SK-N-SH (cell line): ENCODE measurements around the gene CDK6. TPM values are rescaled to one million over a fixed set of nuclear protein-coding genes. Genes with fewer than 3 reads are reported as not detected.
A peak's percentile ranks its signal among the peaks of the same experiment; 100 is the strongest.

Source experiments
- CTCF ChIA-PET: fragments of 300-600, 350-600 bp; formaldehyde crosslinking; extraction: SDS; loops from one replicate; lab custom pipeline; 2021; lab: Yijun Ruan, JAX
- POLR2A ChIA-PET: fragments of 350-600 bp; sonication (Branson Sonifier 250); formaldehyde crosslinking; extraction: SDS; loops from one replicate; lab custom pipeline; 2020; ENCODE audit warnings: antibody characterized with exemption, inconsistent platforms; lab: Yijun Ruan, JAX
- DNase-seq: peaks from one replicate; pipeline ENCODE4 v3.0.0; 2012
- H2AFZ ChIP-seq: fragments of 200-600 bp; sonication (generic); 2 replicates; pipeline ENCODE4 v1.8.1; 2016; ENCODE audit warnings: antibody characterized with exemption, mild to moderate bottlenecking, low read depth
- H3F3A ChIP-seq: fragments of 200-600 bp; sonication (generic); replicated peaks from 2 replicates; pipeline ENCODE3; 2016; ENCODE audit warnings: antibody characterized with exemption, mild to moderate bottlenecking; ENCODE audit not compliant: insufficient read depth
- H3K27ac ChIP-seq, 2 experiments: fragments of 200-500 bp in 1 of 2; fragments of 200-600 bp in 1 of 2; sonication (Bioruptor generic) in 1 of 2; sonication (generic), shearing (Covaris generic) in 1 of 2; 2 replicates each; pipeline versions ENCODE4 v1.5.1 to v1.6.1; 2014 to 2016; ENCODE audit warnings: low read depth in 2 of 2, inconsistent platforms in 1 of 2, low read length in 1 of 2, mild to moderate bottlenecking in 1 of 2, mixed read lengths in 1 of 2
- H3K27me3 ChIP-seq: fragments of 200-600 bp; sonication (generic), shearing (Covaris generic); 2 replicates; pipeline ENCODE4 v1.6.1; 2016; ENCODE audit warnings: mixed run types; ENCODE audit not compliant: insufficient read depth
- H3K36me3 ChIP-seq, 2 experiments: fragments of 200-500 bp in 1 of 2; fragments of 200-600 bp in 1 of 2; sonication (Bioruptor generic) in 1 of 2; sonication (generic) in 1 of 2; replicated peaks in 1 of 2; 2 replicates each; pipeline versions ENCODE3 to v1.5.1; 2014 to 2016; ENCODE audit warnings: low read length in 1 of 2, mild to moderate bottlenecking in 1 of 2; ENCODE audit not compliant: insufficient read depth in 2 of 2, control insufficient read depth in 1 of 2
- H3K4me1 ChIP-seq, 2 experiments: fragments of 200-500 bp in 1 of 2; fragments of 200-600 bp in 1 of 2; sonication (Bioruptor generic) in 1 of 2; sonication (generic), shearing (Covaris generic) in 1 of 2; 2 replicates each; pipeline versions ENCODE4 v1.5.1 to v1.6.1; 2014 to 2016; ENCODE audit warnings: low read depth in 1 of 2, low read length in 1 of 2, mixed run types in 1 of 2; ENCODE audit not compliant: insufficient read depth in 2 of 2, control insufficient read depth in 1 of 2
- H3K4me2 ChIP-seq: fragments of 200-600 bp; sonication (generic), shearing (Covaris generic); 2 replicates; pipeline ENCODE4 v1.6.1; 2017; ENCODE audit warnings: mixed run types
- H3K4me3 ChIP-seq, 2 experiments: fragments of 200-500 bp in 1 of 2; fragments of 200-600 bp in 1 of 2; sonication (Bioruptor generic) in 1 of 2; sonication (generic), shearing (Covaris generic) in 1 of 2; 2 replicates each; pipeline versions ENCODE4 v1.5.1 to v1.8.1; 2014 to 2016; ENCODE audit warnings: low read depth in 2 of 2, inconsistent platforms in 1 of 2, low read length in 1 of 2, mild to moderate bottlenecking in 1 of 2, mixed read lengths in 1 of 2, moderate library complexity in 1 of 2
- H3K79me2 ChIP-seq: fragments of 200-600 bp; sonication (generic); 2 replicates; pipeline ENCODE4 v1.8.1; 2017; ENCODE audit warnings: mild to moderate bottlenecking; ENCODE audit not compliant: insufficient read depth
- H3K9ac ChIP-seq: fragments of 200-600 bp; sonication (generic); 2 replicates; pipeline ENCODE4 v1.6.1; 2017; ENCODE audit warnings: mixed run types
- H3K9me2 ChIP-seq: fragments of 200-600 bp; sonication (generic); 2 replicates; pipeline ENCODE4 v1.6.1; 2017; ENCODE audit warnings: mixed run types
- H3K9me3 ChIP-seq: fragments of 200-600 bp; sonication (generic); 2 replicates; pipeline ENCODE4 v1.6.1; 2017; ENCODE audit warnings: mixed run types, mild to moderate bottlenecking, moderate library complexity
- H4K20me1 ChIP-seq: fragments of 200-600 bp; sonication (generic); 2 replicates; pipeline ENCODE4 v1.6.1; 2017; ENCODE audit warnings: mild to moderate bottlenecking, mixed run types; ENCODE audit not compliant: insufficient read depth
- CHD2 ChIP-seq: fragments of 150-350 bp; IDR thresholded peaks from 2 replicates; pipeline ENCODE4 v1.6.1; 2018; ENCODE audit warnings: low read length; ENCODE audit not compliant: partially characterized antibody
- CTCF ChIP-seq: fragments of 200-600 bp; sonication (generic); IDR thresholded peaks from 2 replicates; pipeline ENCODE4 v1.6.1; 2017; ENCODE audit warnings: antibody characterized with exemption, mild to moderate bottlenecking, moderate library complexity
- FOSL2 ChIP-seq: IDR thresholded peaks from 2 replicates; pipeline ENCODE4 v1.4.0; 2012; ENCODE audit warnings: low read depth, mild to moderate bottlenecking, moderate library complexity, borderline replicate concordance
- FOXJ3 ChIP-seq: sonication (generic); formaldehyde crosslinking; IDR thresholded peaks from 2 replicates; pipeline ENCODE4 v1.5.1; 2020; ENCODE audit warnings: mild to moderate bottlenecking, missing genetic modification reagents
- GABPA ChIP-seq: IDR thresholded peaks from 2 replicates; pipeline ENCODE4 v1.4.0; 2012; ENCODE audit warnings: low read depth, mild to moderate bottlenecking
- GATA2 ChIP-seq: sonication (generic); formaldehyde crosslinking; IDR thresholded peaks from 2 replicates; pipeline ENCODE4 v1.5.0; 2020; ENCODE audit warnings: mild to moderate bottlenecking, missing genetic modification reagents
- JUND ChIP-seq: IDR thresholded peaks from 2 replicates; pipeline ENCODE4 v1.4.0; 2012
- NRF1 ChIP-seq: IDR thresholded peaks from 2 replicates; pipeline ENCODE4 v1.6.1; 2012; ENCODE audit warnings: low read depth, mild to moderate bottlenecking, low read length
- SIN3A ChIP-seq: IDR thresholded peaks from 2 replicates; pipeline ENCODE4 v1.6.1; 2012; ENCODE audit warnings: low read depth, mild to moderate bottlenecking, low read length, moderate library complexity, borderline replicate concordance
- TCF12 ChIP-seq: IDR thresholded peaks from 2 replicates; pipeline ENCODE4 v1.4.0; 2012
- TEAD4 ChIP-seq: IDR thresholded peaks from 2 replicates; pipeline ENCODE4 v1.4.0; 2012; ENCODE audit warnings: mild to moderate bottlenecking, borderline replicate concordance; ENCODE audit not compliant: insufficient read depth
- WGBS: methylation state at CpG from one replicate; pipeline ENCODE4 v1.1.6; 2017; ENCODE audit warnings: low lambda C conversion rate; 5-methylcytosine and 5-hydroxymethylcytosine counted together
- polyA plus RNA-seq, 3 experiments: library from polyadenylated mRNA; depleted of rRNA; stranded (reverse); fragments of >200 nt; gene quantifications; 2 replicates each; pipeline ENCODE4 v1.2.3, GENCODE V29; 2012
- TF ChIP-seq, protein P1 (sequence below): IDR thresholded peaks from 2 replicates; pipeline ENCODE4 v1.6.1; 2012; ENCODE audit warnings: mild to moderate bottlenecking, low read depth, low read length, moderate library complexity
- TF ChIP-seq, protein P2 (sequence below): IDR thresholded peaks from 2 replicates; pipeline ENCODE4 v1.4.0; 2012; ENCODE audit warnings: low read depth, borderline replicate concordance
- TF ChIP-seq, protein P3 (sequence below): IDR thresholded peaks from 2 replicates; pipeline ENCODE4 v1.4.0; 2012; ENCODE audit warnings: low read depth

The CDK6 gene
- polyA plus RNA-seq, 1 of the 3 experiments (the other 2 are of a cell fraction), result 30.3 TPM

- no peak for TF ChIP-seq CTCF
- TF ChIP-seq, protein P1, sequence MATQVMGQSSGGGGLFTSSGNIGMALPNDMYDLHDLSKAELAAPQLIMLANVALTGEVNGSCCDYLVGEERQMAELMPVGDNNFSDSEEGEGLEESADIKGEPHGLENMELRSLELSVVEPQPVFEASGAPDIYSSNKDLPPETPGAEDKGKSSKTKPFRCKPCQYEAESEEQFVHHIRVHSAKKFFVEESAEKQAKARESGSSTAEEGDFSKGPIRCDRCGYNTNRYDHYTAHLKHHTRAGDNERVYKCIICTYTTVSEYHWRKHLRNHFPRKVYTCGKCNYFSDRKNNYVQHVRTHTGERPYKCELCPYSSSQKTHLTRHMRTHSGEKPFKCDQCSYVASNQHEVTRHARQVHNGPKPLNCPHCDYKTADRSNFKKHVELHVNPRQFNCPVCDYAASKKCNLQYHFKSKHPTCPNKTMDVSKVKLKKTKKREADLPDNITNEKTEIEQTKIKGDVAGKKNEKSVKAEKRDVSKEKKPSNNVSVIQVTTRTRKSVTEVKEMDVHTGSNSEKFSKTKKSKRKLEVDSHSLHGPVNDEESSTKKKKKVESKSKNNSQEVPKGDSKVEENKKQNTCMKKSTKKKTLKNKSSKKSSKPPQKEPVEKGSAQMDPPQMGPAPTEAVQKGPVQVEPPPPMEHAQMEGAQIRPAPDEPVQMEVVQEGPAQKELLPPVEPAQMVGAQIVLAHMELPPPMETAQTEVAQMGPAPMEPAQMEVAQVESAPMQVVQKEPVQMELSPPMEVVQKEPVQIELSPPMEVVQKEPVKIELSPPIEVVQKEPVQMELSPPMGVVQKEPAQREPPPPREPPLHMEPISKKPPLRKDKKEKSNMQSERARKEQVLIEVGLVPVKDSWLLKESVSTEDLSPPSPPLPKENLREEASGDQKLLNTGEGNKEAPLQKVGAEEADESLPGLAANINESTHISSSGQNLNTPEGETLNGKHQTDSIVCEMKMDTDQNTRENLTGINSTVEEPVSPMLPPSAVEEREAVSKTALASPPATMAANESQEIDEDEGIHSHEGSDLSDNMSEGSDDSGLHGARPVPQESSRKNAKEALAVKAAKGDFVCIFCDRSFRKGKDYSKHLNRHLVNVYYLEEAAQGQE, result no peak
These were observed 139.4 kb downstream of the CDK6 start (continued) for GRCh38 chr7:92697012-92697411.

DNA sequence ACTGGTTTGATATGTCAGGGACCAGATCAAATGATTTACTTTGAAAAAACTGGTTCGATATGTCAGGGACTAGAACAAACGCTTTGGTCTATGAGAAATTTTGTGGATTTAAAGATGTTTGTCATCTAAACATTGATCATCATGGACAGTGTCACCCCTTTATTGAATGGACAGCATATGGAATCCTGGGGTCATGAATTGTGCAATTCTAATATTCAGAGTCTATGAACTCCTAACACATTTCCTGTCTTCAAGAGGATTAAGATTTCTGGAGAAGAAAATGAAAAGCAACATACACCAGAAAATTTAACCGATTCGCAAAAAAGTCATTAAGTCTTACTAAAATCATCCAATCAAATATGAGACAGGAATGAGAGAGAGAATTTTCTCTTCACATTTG is 139.8 kb downstream of the CDK6 start:
- Histone ChIP-seq H3K9me3 (0 out of 2 replicates have a peak, but pooled peaks cover 4% of the 10 kb centered on the region), H4K20me1 (no peaks in the 10 kb centered on the region), H3K9ac (peak overlapping the region; percentile 72), H2AFZ (no peak overlapping the region), H3K79me2 (peaks cover 87% of the 10 kb centered on the region), H3F3A (peaks cover 69% of the 10 kb centered on the region), H3K4me1 (peaks cover 48 to 49% of the 10 kb centered on the region in 2 experiments), H3K9me2 (no peaks in the 10 kb centered on the region), H3K27ac (peak overlapping the region; percentile 95), H3K27me3 (no peaks in the 10 kb centered on the region), H3K4me2 (peak overlapping the region; percentile 60), H3K4me3 (no peak overlapping the region; a peak in 1 of 4 replicates), H3K36me3 (peaks cover 10 to 22% of the 10 kb centered on the region in 2 experiments)
- CTCF ChIA-PET, result interaction anchor here (0.6 to 7.3 kb wide), 6 partner anchors 25 to 136 kb away, joined by 4 to 89 read pairs (median 20); no protein-coding TSS in a partner anchor
- TF ChIP-seq FOSL2, result no peak
- 88% methylated on average over 4 of the region's 4 CpGs for WGBS
- POLR2A ChIA-PET, result no interaction called here
- DNase-seq, result no peak

DNA sequence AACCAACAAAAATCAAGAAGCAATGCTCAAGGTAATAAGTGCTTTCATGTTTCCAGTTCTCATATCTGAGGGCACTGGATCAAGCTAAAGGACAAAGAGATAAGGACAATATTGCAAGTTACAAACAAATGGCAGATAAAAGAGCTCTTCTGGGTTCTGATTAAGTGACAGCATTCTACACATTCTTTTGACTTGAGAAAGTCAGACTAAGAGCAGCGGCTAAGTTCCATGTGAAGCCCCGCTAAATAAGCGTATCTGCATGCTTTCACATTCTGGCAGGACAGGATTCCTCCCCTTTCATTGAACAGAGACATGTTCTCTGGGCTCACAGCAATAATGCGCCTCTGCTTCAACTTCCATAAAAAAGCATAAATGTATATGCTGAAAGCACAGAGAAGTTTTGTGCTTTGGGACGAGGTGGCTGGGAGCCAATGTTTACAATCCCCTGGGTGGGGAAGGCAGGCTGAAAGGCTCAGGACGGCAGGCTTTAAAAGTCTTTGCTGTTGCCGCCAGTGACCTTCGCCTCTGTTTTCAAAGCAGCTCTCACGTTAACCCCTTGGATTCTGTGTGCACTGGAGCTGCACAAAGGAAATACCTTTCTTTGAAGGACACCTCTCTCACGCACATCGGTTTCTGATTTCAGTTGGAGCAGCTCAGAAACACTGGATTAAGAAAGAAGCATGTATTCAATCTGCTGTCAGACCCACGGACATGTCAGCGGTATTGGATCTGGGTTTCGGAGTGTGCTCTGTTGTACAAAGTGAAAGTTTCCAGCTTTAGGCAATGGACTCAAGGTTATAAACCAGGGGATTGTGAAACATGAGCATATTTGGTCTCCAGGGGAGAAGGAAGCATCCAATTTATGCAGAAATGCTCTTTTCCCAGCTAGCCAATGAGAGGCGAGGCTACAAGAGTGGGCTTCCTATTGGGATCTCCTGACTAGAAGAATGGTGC is 140.8 kb downstream of the CDK6 start:
- peak overlapping the region; percentile 95 for H3K27ac ChIP-seq
- H3K9me2 ChIP-seq, result no peaks in the 10 kb centered on the region
- peak overlapping the region; percentile 93 for H3K4me2 ChIP-seq
- 22% methylated on average over 15 of the region's 15 CpGs for WGBS
- 0 out of 2 replicates have a peak, but pooled peaks cover 4% of the 10 kb centered on the region for H3K9me3 ChIP-seq
- ChIA-PET CTCF (interaction anchor here (0.6 to 7.3 kb wide), 7 partner anchors 72 to 573 kb away, joined by 3 to 89 read pairs (median 15); partner anchors contain the start of gene VPS50), POLR2A (interaction anchor here (0.8 kb wide), 1 partner anchor 72 kb away, joined by 3 read pairs; no protein-coding TSS in a partner anchor)
- peaks cover 48 to 49% of the 10 kb centered on the region in 2 experiments for H3K4me1 ChIP-seq
- peak overlapping the region; percentile 44 to 64 for H3K4me3 ChIP-seq
- no peak overlapping the region for H2AFZ ChIP-seq
- peaks cover 71% of the 10 kb centered on the region for H3F3A ChIP-seq
- H4K20me1 ChIP-seq, result no peaks in the 10 kb centered on the region
- DNase-seq, result no peak
- peaks cover 10 to 31% of the 10 kb centered on the region in 2 experiments for H3K36me3 ChIP-seq
- H3K79me2 ChIP-seq, result peaks cover 87% of the 10 kb centered on the region
- no peaks in the 10 kb centered on the region for H3K27me3 ChIP-seq
- peak overlapping the region; percentile 72 for H3K9ac ChIP-seq
- TF ChIP-seq JUND, result peak; percentile 26; the same call in 1 of the 2 replicates
- TF ChIP-seq GABPA, result no peak
- TF ChIP-seq, protein P2, sequence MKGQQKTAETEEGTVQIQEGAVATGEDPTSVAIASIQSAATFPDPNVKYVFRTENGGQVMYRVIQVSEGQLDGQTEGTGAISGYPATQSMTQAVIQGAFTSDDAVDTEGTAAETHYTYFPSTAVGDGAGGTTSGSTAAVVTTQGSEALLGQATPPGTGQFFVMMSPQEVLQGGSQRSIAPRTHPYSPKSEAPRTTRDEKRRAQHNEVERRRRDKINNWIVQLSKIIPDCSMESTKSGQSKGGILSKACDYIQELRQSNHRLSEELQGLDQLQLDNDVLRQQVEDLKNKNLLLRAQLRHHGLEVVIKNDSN, result no peak
- TF ChIP-seq TCF12, result no peak; the same call in none of the 2 replicates
- TF ChIP-seq SIN3A, result peak; percentile 39; the same call in 1 of the 2 replicates
- no peak for TF ChIP-seq FOXJ3
- peak; percentile 64; the same call in 1 of the 2 replicates for TF ChIP-seq TEAD4
- no peak for TF ChIP-seq NRF1
- TF ChIP-seq, protein P3, sequence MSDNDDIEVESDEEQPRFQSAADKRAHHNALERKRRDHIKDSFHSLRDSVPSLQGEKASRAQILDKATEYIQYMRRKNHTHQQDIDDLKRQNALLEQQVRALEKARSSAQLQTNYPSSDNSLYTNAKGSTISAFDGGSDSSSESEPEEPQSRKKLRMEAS, result peak; percentile 54; the same call in 1 of the 2 replicates
- TF ChIP-seq GATA2 (CRISPR knock-in tag), result 0 out of 2 replicates have a peak, but pooled peaks have one; percentile 27
- TF ChIP-seq CHD2, result no peak
